CD4-positive, alpha-beta T cell (primary cell): ENCODE measurements around the gene NCKAP1. TPM values are rescaled to one million over a fixed set of nuclear protein-coding genes. Genes with fewer than 3 reads are reported as not detected.

ENCODE experiments used
- ATAC-seq: fragments of 200-7000 bp; cut with Tn5 transposase; one replicate; pipeline ENCODE4 v1.10.0; 2022; ENCODE audit warnings: mild to moderate bottlenecking; ENCODE audit not compliant: poor library complexity
- CTCF ChIA-PET: fragments of 350-600 bp; sonication (Branson Sonifier 250); formaldehyde crosslinking; loops from one replicate; lab custom pipeline; 2021; ENCODE audit warnings: antibody characterized with exemption, inconsistent platforms; lab: Charles Lee
- POLR2A ChIA-PET: fragments of 350-600 bp; sonication (Branson Sonifier 250); formaldehyde crosslinking; loops from one replicate; lab custom pipeline; 2021; ENCODE audit warnings: antibody characterized with exemption, inconsistent platforms; lab: Charles Lee
- DNase-seq, 14 experiments: peaks; one replicate each; pipeline ENCODE4 v3.0.0-alpha.2; 2013 to 2020; ENCODE audit warnings: mixed read lengths in 2 of 14
- H3K27ac ChIP-seq, 2 donors: one replicate each; pipeline versions ENCODE4 v1.5.1 to v1.7.0; 2013; ENCODE audit warnings: low read length in 2 of 2, low read depth in 1 of 2, mild to moderate bottlenecking in 1 of 2
- H3K27me3 ChIP-seq, 2 experiments: 1 replicate in 1 of 2; 2 replicates in 1 of 2; pipeline versions ENCODE4 v1.6.1 to v1.7.0; 2013; ENCODE audit warnings: low read length in 2 of 2, control low read depth in 1 of 2, mild to moderate bottlenecking in 1 of 2, moderate library complexity in 1 of 2; ENCODE audit not compliant: insufficient read depth in 2 of 2, control insufficient read depth in 1 of 2
- H3K36me3 ChIP-seq: one replicate; pipeline ENCODE4 v1.6.1; 2013; ENCODE audit warnings: low read length, control low read depth; ENCODE audit not compliant: insufficient read depth
- H3K4me1 ChIP-seq: one replicate; pipeline ENCODE4 v1.6.1; 2013; ENCODE audit warnings: low read length, control low read depth; ENCODE audit not compliant: insufficient read depth
- H3K4me3 ChIP-seq: one replicate; pipeline ENCODE4 v1.5.1; 2013; ENCODE audit warnings: mild to moderate bottlenecking, low read length, moderate library complexity
- H3K9me3 ChIP-seq, 2 experiments: 1 replicate in 1 of 2; 2 replicates in 1 of 2; pipeline versions ENCODE4 v1.6.1 to v1.7.0; 2013; ENCODE audit warnings: low read length in 2 of 2, mild to moderate bottlenecking in 2 of 2, control low read depth in 1 of 2, moderate library complexity in 1 of 2; ENCODE audit not compliant: control insufficient read depth in 1 of 2, insufficient read depth in 1 of 2
- H3K27ac Mint-ChIP-seq: one replicate; pipeline ENCODE4 v1.8.0; 2020; ENCODE audit warnings: mixed read lengths
- H3K27me3 Mint-ChIP-seq: one replicate; pipeline ENCODE4 v1.8.0; 2021; ENCODE audit warnings: mixed read lengths
- H3K36me3 Mint-ChIP-seq: one replicate; pipeline ENCODE4 v1.8.0; 2021; ENCODE audit warnings: low read depth, mixed read lengths
- H3K4me1 Mint-ChIP-seq: one replicate; pipeline ENCODE4 v1.8.0; 2021; ENCODE audit warnings: low read depth, mixed read lengths
- H3K4me3 Mint-ChIP-seq: one replicate; pipeline ENCODE4 v1.8.0; 2020; ENCODE audit warnings: mild to moderate bottlenecking, mixed read lengths
- H3K9me3 Mint-ChIP-seq: one replicate; pipeline ENCODE4 v1.8.0; 2020; ENCODE audit warnings: mixed read lengths
- CTCF ChIP-seq: fragments of 200-600 bp; IDR thresholded peaks from one replicate; pipeline ENCODE4 v1.8.0; 2022; ENCODE audit warnings: antibody characterized with exemption, mild to moderate bottlenecking
- intact Hi-C, 2 experiments: fragments of 100-400 bp; cut with DNase I in 1 of 2; cut with micrococcal nuclease in 1 of 2; formaldehyde crosslinking; loops; one replicate each; pipeline versions ENCODE4 v1.15.1 to v1.9.0; 2023 to 2025; cut with DNase I, micrococcal nuclease
- total RNA-seq, 174 experiments: library from RNA in 2 of 174; stranded (reverse) in 2 of 174; gene quantifications; one replicate each; pipeline ENCODE4 v1.2.3 and lab custom pipeline; 2021 to 2026

The NCKAP1 gene
- total RNA-seq, 2 experiments from 2014 or later = 2.4 to 2.5 TPM

DNA sequence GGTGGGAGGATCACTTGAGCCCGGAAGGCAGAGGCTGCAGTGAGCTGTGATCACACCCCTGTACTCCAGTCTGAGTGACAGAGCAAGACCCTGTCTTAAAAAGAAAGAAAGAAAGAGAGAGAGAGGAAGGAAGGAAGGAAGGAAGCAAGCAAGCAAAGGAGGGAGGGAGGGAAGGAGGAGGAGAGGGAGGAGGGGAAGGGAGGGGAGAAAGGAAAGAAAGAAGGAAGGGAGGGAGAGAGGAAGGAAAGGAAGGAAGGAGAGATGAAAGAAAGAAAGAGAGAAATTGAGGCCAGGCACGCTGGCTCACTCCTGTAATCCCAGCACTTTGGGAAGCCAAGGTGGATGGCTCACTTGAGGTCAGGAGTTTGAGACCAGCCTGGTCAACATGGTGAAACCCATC lies 2.3 kb upstream of the NCKAP1 start:
- ChIA-PET CTCF (no interaction called here), POLR2A (no interaction called here)
- Mint-ChIP-seq H3K9me3 (no peaks in the 10 kb centered on the region), H3K4me3 (no peak overlapping the region), H3K36me3 (no peaks in the 10 kb centered on the region), H3K27ac (no peak overlapping the region), H3K4me1 (peaks cover 34% of the 10 kb centered on the region), H3K27me3 (peaks cover 17% of the 10 kb centered on the region)
- no peaks in the 10 kb centered on the region for H3K9me3 ChIP-seq
- intact Hi-C loops = loop anchor here in 1 of 2 experiments (2.0 kb wide), 1 partner anchor 36 kb away; no protein-coding TSS in a partner anchor
- no peak overlapping the region for H3K4me3 ChIP-seq
- DNase-seq = no peak
- peaks cover 5 to 40% of the 10 kb centered on the region in 2 experiments for H3K27me3 ChIP-seq
- peaks cover 15% of the 10 kb centered on the region for H3K4me1 ChIP-seq
- no peak for TF ChIP-seq CTCF
- no peaks in the 10 kb centered on the region for H3K36me3 ChIP-seq
- ATAC-seq = no peak
- no peak overlapping the region for H3K27ac ChIP-seq

DNA sequence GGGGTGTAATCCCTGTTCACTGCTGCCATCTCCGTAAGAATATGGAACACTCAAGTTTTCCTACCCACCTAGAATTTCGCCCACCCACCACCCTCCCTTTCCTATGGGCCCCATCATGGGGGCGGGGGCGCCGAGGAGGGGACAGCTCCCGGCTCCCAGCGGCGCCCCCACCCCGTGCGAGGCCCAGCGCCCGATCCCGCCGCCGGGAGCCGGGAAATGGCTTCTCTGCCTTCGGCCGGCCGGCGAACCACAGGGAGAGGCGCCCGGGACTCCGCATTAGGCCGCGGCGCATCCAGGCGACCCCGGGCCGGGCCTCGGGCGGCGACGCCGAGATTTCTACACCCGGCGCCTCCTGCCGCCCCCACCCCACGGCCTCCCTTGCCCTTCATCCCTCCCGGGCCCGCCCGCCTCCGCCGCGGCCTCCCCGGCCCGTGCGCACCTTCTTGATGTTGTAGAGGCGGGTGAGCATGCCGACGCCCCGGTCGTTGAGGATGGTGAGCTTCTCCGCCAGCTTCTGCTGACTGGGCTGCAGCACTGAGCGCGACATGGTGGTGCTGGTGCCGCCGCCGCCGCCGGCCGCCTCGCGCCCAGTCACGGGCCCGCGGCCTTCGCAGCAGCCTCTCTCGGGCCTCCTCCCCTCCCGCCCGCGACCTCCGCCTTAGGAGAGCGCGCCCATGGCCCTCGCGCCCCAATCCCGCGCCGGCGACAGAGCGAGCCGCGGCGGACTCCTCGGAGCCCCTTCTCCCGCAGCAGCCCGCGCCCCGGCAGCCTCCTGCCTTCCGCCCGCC lies 510 bp downstream of the NCKAP1 start:
- Mint-ChIP-seq H3K27me3 (peaks cover 40% of the 10 kb centered on the region), H3K9me3 (no peaks in the 10 kb centered on the region), H3K4me1 (peaks cover 39% of the 10 kb centered on the region), H3K4me3 (peak overlapping the region; percentile 88), H3K27ac (peak overlapping the region; percentile 40), H3K36me3 (no peaks in the 10 kb centered on the region)
- Histone ChIP-seq H3K4me3 (peak overlapping the region; percentile 37), H3K36me3 (no peaks in the 10 kb centered on the region), H3K27me3 (peaks cover 3 to 56% of the 10 kb centered on the region in 2 experiments), H3K9me3 (no peaks in the 10 kb centered on the region), H3K27ac (no peak overlapping the region), H3K4me1 (peaks cover 15% of the 10 kb centered on the region)
- intact Hi-C loops = loop anchor here (2.0 to 5.0 kb wide), 4 partner anchors 85 to 1730 kb away; partner anchors contain the start of gene DNAJC10 (in 2 of the 2)
- ATAC-seq = peak; percentile 50
- POLR2A ChIA-PET = interaction anchor here (1.3 kb wide), 1 partner anchor 85 kb away, joined by 5 read pairs; no protein-coding TSS in a partner anchor
- CTCF ChIA-PET = interaction anchor here (0.7 kb wide), 1 partner anchor 42 kb away, joined by 3 read pairs; no protein-coding TSS in a partner anchor
- peak in 11 of 14 experiments; percentile 9 to 58 (median 43) for DNase-seq
- TF ChIP-seq CTCF = no peak

- Histone ChIP-seq H3K4me1 (peaks cover 15% of the 10 kb centered on the region), H3K9me3 (no peaks in the 10 kb centered on the region), H3K4me3 (peak overlapping the region; percentile 37), H3K36me3 (no peaks in the 10 kb centered on the region), H3K27me3 (peaks cover 0 to 52% of the 10 kb centered on the region in 2 experiments), H3K27ac (no peak overlapping the region)
- DNase-seq (peak in 1 of 14 experiments; percentile 11), ATAC-seq (no peak)
- intact Hi-C loops = loop anchor here (5.0 kb wide), 2 partner anchors 320 to 1730 kb away; partner anchors contain the start of gene DNAJC10 (in 1 of the 2)
- no peak for TF ChIP-seq CTCF
- Mint-ChIP-seq H3K4me1 (peaks cover 39% of the 10 kb centered on the region), H3K9me3 (no peaks in the 10 kb centered on the region), H3K27me3 (peaks cover 46% of the 10 kb centered on the region), H3K4me3 (peak overlapping the region; percentile 88), H3K36me3 (no peaks in the 10 kb centered on the region), H3K27ac (peak overlapping the region; percentile 40)
- ChIA-PET CTCF (no interaction called here), POLR2A (interaction anchor here (1.2 to 1.3 kb wide), 2 partner anchors 86 to 88 kb away, joined by 3 to 5 read pairs; partner anchors contain the start of gene NUP35)
These were observed 1.1 kb downstream of the NCKAP1 start for GRCh38 chr2:183037074-183037552.
